ENCODE results near the gene WFDC9. TPM values are rescaled to one million over a fixed set of nuclear protein-coding genes. Genes with fewer than 3 reads are reported as not detected.

WFDC9 gene
- not detected in 2 replicates for total RNA-seq

GRCh38 chr20:45631184-45631583 lies at the start of gene WFDC9:
Gene WFDC9 (minus strand): TSS chr20:45631284. CDS start chr20:45610181, 21,103 bp downstream.

GRCh38 chr20:45670139-45670538 lies 39.1 kb upstream of the WFDC9 start, which contains the start of gene WFDC11:
Gene WFDC11 (minus strand): TSS chr20:45670239. CDS start chr20:45650600, 19,639 bp downstream.

GRCh38 chr20:45629496-45630100 lies 1.5 kb downstream of the WFDC9 start, which contains the start of gene WFDC10A:
Gene WFDC10A (plus strand): TSS chr20:45629739. CDS start chr20:45629814, 75 bp downstream.

GRCh38 chr20:45579184-45579583 lies 51.9 kb downstream of the WFDC9 start, which contains the start of gene WFDC8:
Gene WFDC8 (minus strand): TSS chr20:45579284. CDS start chr20:45579247, 37 bp downstream.

Small RNAs within 50 kb of the gene (small RNA-seq; reads per million reads assigned to genes)
- gene RNA5SP485 (ENCODE audit: low replicate concordance): not detected

Other genes starting within 250 kb of the WFDC9 start
- gene DBNDD2, start 223.0 kb downstream of the WFDC9 start, total RNA-seq: 12.3 and 16.2 TPM in 2 replicates
- 46.1 and 59.5 TPM in 2 replicates for gene PIGT, start 215.1 kb downstream of the WFDC9 start, total RNA-seq
- gene WFDC2, start 161.5 kb downstream of the WFDC9 start, total RNA-seq: not detected in 2 replicates
- gene SPINT3, start 115.7 kb downstream of the WFDC9 start, total RNA-seq: not detected in 2 replicates
- not detected in 2 replicates for gene WFDC6, start 91.8 kb downstream of the WFDC9 start, total RNA-seq
- gene EPPIN, start 83.9 kb downstream of the WFDC9 start, total RNA-seq: not detected in 2 replicates
- not detected in 2 replicates for gene WFDC8, start 52.0 kb downstream of the WFDC9 start, total RNA-seq
- gene WFDC10A, start 1.5 kb downstream of the WFDC9 start, total RNA-seq: not detected in 2 replicates
- gene WFDC11, start 39.0 kb upstream of the WFDC9 start, total RNA-seq: not detected in 2 replicates
- not detected in 2 replicates for gene WFDC13, start 70.8 kb upstream of the WFDC9 start, total RNA-seq
- not detected in 2 replicates for gene WFDC10B, start 73.7 kb upstream of the WFDC9 start, total RNA-seq
- gene SPINT4, start 91.1 kb upstream of the WFDC9 start, total RNA-seq: not detected in 2 replicates
- gene WFDC3, start 160.6 kb upstream of the WFDC9 start, total RNA-seq: 0.66 TPM in 1 of 2 replicates, not detected in the other
- gene DNTTIP1, start 160.7 kb upstream of the WFDC9 start, total RNA-seq: 14.3 and 18.4 TPM in 2 replicates
- 1.8 and 71.3 TPM in 2 replicates for gene UBE2C, start 181.4 kb upstream of the WFDC9 start, total RNA-seq
- gene TNNC2, start 196.0 kb upstream of the WFDC9 start, total RNA-seq: 0.66 TPM in 1 of 2 replicates, not detected in the other
- 51.2 and 79.3 TPM in 2 replicates for gene SNX21, start 202.5 kb upstream of the WFDC9 start, total RNA-seq
- gene ACOT8, start 226.1 kb upstream of the WFDC9 start, total RNA-seq: 34.9 and 44.6 TPM in 2 replicates
- gene ZSWIM3, start 226.3 kb upstream of the WFDC9 start, total RNA-seq: 3.9 and 5.2 TPM in 2 replicates
- 8.1 and 14.0 TPM in 2 replicates for gene ZSWIM1, start 249.9 kb upstream of the WFDC9 start, total RNA-seq